ENCODE results near the gene MED13L.

MED13L gene

GRCh38 chr12:115922952-115923564 is 354.4 kb downstream of the MED13L start:
- Histone ChIP-seq H3K9me3 (ENCODE audit: insufficient read depth, low read length) (peaks cover 15% of the 10 kb centered on the region), H3K27me3 (ENCODE audit: insufficient read depth, insufficient read length) (peaks cover 12% of the 10 kb centered on the region), H3K4me3 (ENCODE audit: insufficient read length, low read depth) (no peak overlapping the region), H3K4me1 (ENCODE audit: insufficient read depth, insufficient read length) (no peaks in the 10 kb centered on the region), H3K9ac (ENCODE audit: insufficient read length, low read depth) (no peak overlapping the region), H3K36me3 (ENCODE audit: insufficient read depth, insufficient read length, low read length) (no peaks in the 10 kb centered on the region)
- DNase-seq (ENCODE audit: low read depth, low spot score), result peak; percentile 38
- TF ChIP-seq YY1 (IDR thresholded peaks at IDR 0.05; ENCODE audit: insufficient read depth, insufficient read length), result no peak
- TF ChIP-seq ZNF274 (IDR thresholded peaks at IDR 0.05; ENCODE audit: low read depth, low read length), result no peak
- TF ChIP-seq SUZ12 (IDR thresholded peaks at IDR 0.05; ENCODE audit: extremely low read depth, insufficient read depth, insufficient read length), result no peak

- no peak for TF ChIP-seq ZNF274 (IDR thresholded peaks at IDR 0.05; ENCODE audit: low read depth, low read length)
- no peak for TF ChIP-seq SUZ12 (IDR thresholded peaks at IDR 0.05; ENCODE audit: extremely low read depth, insufficient read depth, insufficient read length)
- no peak for TF ChIP-seq YY1 (IDR thresholded peaks at IDR 0.05; ENCODE audit: insufficient read depth, insufficient read length)
- no peak for DNase-seq (ENCODE audit: low read depth, low spot score)
- Histone ChIP-seq H3K36me3 (ENCODE audit: insufficient read depth, insufficient read length, low read length) (no peaks in the 10 kb centered on the region), H3K4me3 (ENCODE audit: insufficient read length, low read depth) (no peak overlapping the region), H3K9me3 (ENCODE audit: insufficient read depth, low read length) (peaks cover 15% of the 10 kb centered on the region), H3K9ac (ENCODE audit: insufficient read length, low read depth) (no peak overlapping the region), H3K27me3 (ENCODE audit: insufficient read depth, insufficient read length) (peaks cover 36% of the 10 kb centered on the region), H3K4me1 (ENCODE audit: insufficient read depth, insufficient read length) (no peaks in the 10 kb centered on the region)
Observed at GRCh38 chr12:115920395-115921183, 356.9 kb downstream of the MED13L start.

- TF ChIP-seq ZNF274 (IDR thresholded peaks at IDR 0.05; ENCODE audit: low read depth, low read length) (no peak), SUZ12 (IDR thresholded peaks at IDR 0.05; ENCODE audit: extremely low read depth, insufficient read depth, insufficient read length) (no peak), YY1 (IDR thresholded peaks at IDR 0.05; ENCODE audit: insufficient read depth, insufficient read length) (no peak)
- Histone ChIP-seq H3K4me1 (ENCODE audit: insufficient read depth, insufficient read length) (no peaks in the 10 kb centered on the region), H3K27me3 (ENCODE audit: insufficient read depth, insufficient read length) (peaks cover 40% of the 10 kb centered on the region), H3K36me3 (ENCODE audit: insufficient read depth, insufficient read length, low read length) (no peaks in the 10 kb centered on the region), H3K4me3 (ENCODE audit: insufficient read length, low read depth) (no peak overlapping the region), H3K9me3 (ENCODE audit: insufficient read depth, low read length) (peaks cover 15% of the 10 kb centered on the region), H3K9ac (ENCODE audit: insufficient read length, low read depth) (no peak overlapping the region)
- DNase-seq (ENCODE audit: low read depth, low spot score), result no peak
Observed at GRCh38 chr12:115918763-115919162, 358.7 kb downstream of the MED13L start.

- peaks cover 40% of the 10 kb centered on the region for H3K27me3 ChIP-seq (ENCODE audit: insufficient read depth, insufficient read length)
- H3K9ac ChIP-seq (ENCODE audit: insufficient read length, low read depth), result peak overlapping the region; percentile 57
- no peaks in the 10 kb centered on the region for H3K36me3 ChIP-seq (ENCODE audit: insufficient read depth, insufficient read length, low read length)
- peak; percentile 35 for DNase-seq (ENCODE audit: low read depth, low spot score)
- H3K4me3 ChIP-seq (ENCODE audit: insufficient read length, low read depth), result peak overlapping the region; percentile 25
- H3K9me3 ChIP-seq (ENCODE audit: insufficient read depth, low read length), result no peaks in the 10 kb centered on the region
- H3K4me1 ChIP-seq (ENCODE audit: insufficient read depth, insufficient read length), result no peaks in the 10 kb centered on the region
- no peak for TF ChIP-seq YY1 (IDR thresholded peaks at IDR 0.05; ENCODE audit: insufficient read depth, insufficient read length)
- TF ChIP-seq SUZ12 (IDR thresholded peaks at IDR 0.05; ENCODE audit: extremely low read depth, insufficient read depth, insufficient read length), result no peak
- no peak for TF ChIP-seq ZNF274 (IDR thresholded peaks at IDR 0.05; ENCODE audit: low read depth, low read length)
Observed at GRCh38 chr12:115916910-115917668, 360.4 kb downstream of the MED13L start.

GRCh38 chr12:115914122-115914521 is 363.4 kb downstream of the MED13L start:
- H3K9ac ChIP-seq (ENCODE audit: insufficient read length, low read depth), result no peak overlapping the region

GRCh38 chr12:115912440-115912839 is 365.1 kb downstream of the MED13L start:
- H3K9me3 ChIP-seq (ENCODE audit: insufficient read depth, low read length), result no peaks in the 10 kb centered on the region
- H3K4me3 ChIP-seq (ENCODE audit: insufficient read length, low read depth), result no peak overlapping the region
- peaks cover 22% of the 10 kb centered on the region for H3K27me3 ChIP-seq (ENCODE audit: insufficient read depth, insufficient read length)
- H3K4me1 ChIP-seq (ENCODE audit: insufficient read depth, insufficient read length), result no peaks in the 10 kb centered on the region
- TF ChIP-seq SUZ12 (IDR thresholded peaks at IDR 0.05; ENCODE audit: extremely low read depth, insufficient read depth, insufficient read length) (no peak), YY1 (IDR thresholded peaks at IDR 0.05; ENCODE audit: insufficient read depth, insufficient read length) (no peak), ZNF274 (IDR thresholded peaks at IDR 0.05; ENCODE audit: low read depth, low read length) (no peak)
- H3K36me3 ChIP-seq (ENCODE audit: insufficient read depth, insufficient read length, low read length), result no peaks in the 10 kb centered on the region
- no peak for DNase-seq (ENCODE audit: low read depth, low spot score)
- no peak overlapping the region for H3K9ac ChIP-seq (ENCODE audit: insufficient read length, low read depth)

More at GRCh38 chr12:115914122-115914521, 363.4 kb downstream of the MED13L start:
- Histone ChIP-seq H3K4me3 (ENCODE audit: insufficient read length, low read depth) (no peak overlapping the region), H3K9me3 (ENCODE audit: insufficient read depth, low read length) (no peaks in the 10 kb centered on the region), H3K27me3 (ENCODE audit: insufficient read depth, insufficient read length) (peaks cover 39% of the 10 kb centered on the region), H3K4me1 (ENCODE audit: insufficient read depth, insufficient read length) (no peaks in the 10 kb centered on the region), H3K36me3 (ENCODE audit: insufficient read depth, insufficient read length, low read length) (no peaks in the 10 kb centered on the region)
- no peak for DNase-seq (ENCODE audit: low read depth, low spot score)
- TF ChIP-seq YY1 (IDR thresholded peaks at IDR 0.05; ENCODE audit: insufficient read depth, insufficient read length) (no peak), ZNF274 (IDR thresholded peaks at IDR 0.05; ENCODE audit: low read depth, low read length) (no peak), SUZ12 (IDR thresholded peaks at IDR 0.05; ENCODE audit: extremely low read depth, insufficient read depth, insufficient read length) (no peak)

Measured in NT2/D1 (cell line).